Measurements from ENCODE around the gene OS9.

The OS9 gene

DNA sequence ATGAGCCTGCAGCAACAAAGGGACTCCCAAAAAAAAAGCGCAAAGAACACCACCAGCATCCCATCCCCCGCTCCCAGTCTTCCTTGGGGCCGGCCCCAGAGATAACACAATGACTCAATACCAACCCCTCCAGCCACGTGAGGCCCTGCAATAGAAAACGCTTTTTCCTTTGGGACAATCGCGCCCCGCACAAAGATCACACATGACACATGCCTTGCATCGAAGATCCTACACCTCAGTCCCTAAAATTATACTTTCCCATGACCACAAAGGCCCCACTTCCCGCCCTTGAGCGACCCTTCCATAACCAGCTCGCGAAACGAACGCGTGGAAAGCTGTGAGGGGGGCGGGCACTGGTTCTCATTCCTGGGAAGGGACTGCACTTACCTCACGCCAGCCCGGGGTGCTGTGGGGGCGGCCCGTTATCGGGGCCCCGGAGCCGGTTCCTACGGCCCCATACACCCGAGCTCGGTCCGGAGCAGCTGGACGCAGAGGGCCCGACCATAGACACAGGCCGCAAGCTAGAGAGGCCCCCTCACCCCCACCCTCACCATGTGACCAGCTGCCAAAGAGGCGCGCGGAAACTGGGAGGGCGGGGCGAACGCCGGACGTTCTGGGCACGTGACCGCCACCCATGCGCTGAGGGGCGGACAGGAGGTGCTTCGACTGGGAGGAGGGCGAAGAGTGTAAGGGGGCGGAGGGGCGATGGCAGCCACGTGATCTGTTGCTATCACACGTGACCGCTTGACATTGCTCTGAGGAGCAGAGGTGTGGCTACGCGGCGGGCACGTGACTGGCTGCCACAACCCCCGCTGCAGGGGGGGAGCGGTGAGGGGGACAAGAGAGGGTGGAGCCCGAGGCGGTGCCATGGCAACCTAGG is 58.1 kb downstream of the OS9 start, which contains the start of gene CDK4 (continued):
- TF ChIP-seq, protein P1, sequence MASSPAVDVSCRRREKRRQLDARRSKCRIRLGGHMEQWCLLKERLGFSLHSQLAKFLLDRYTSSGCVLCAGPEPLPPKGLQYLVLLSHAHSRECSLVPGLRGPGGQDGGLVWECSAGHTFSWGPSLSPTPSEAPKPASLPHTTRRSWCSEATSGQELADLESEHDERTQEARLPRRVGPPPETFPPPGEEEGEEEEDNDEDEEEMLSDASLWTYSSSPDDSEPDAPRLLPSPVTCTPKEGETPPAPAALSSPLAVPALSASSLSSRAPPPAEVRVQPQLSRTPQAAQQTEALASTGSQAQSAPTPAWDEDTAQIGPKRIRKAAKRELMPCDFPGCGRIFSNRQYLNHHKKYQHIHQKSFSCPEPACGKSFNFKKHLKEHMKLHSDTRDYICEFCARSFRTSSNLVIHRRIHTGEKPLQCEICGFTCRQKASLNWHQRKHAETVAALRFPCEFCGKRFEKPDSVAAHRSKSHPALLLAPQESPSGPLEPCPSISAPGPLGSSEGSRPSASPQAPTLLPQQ (tag by site-specific recombination; IDR thresholded peaks at IDR 0.05): peak; percentile 86
- peak; percentile 84 for TF ChIP-seq ZNF629 (tag by site-specific recombination; IDR thresholded peaks at IDR 0.05)
- no peak for TF ChIP-seq TRIM28 (IDR thresholded peaks at IDR 0.05; ENCODE audit: borderline replicate concordance, low read length)
- TF ChIP-seq HOXC10 (CRISPR knock-in tag; IDR thresholded peaks at IDR 0.05): no peak
- TF ChIP-seq, protein P2, sequence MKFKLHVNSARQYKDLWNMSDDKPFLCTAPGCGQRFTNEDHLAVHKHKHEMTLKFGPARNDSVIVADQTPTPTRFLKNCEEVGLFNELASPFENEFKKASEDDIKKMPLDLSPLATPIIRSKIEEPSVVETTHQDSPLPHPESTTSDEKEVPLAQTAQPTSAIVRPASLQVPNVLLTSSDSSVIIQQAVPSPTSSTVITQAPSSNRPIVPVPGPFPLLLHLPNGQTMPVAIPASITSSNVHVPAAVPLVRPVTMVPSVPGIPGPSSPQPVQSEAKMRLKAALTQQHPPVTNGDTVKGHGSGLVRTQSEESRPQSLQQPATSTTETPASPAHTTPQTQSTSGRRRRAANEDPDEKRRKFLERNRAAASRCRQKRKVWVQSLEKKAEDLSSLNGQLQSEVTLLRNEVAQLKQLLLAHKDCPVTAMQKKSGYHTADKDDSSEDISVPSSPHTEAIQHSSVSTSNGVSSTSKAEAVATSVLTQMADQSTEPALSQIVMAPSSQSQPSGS (tag by site-specific recombination; IDR thresholded peaks at IDR 0.05; ENCODE audit: low read depth): 0 out of 2 replicates have a peak, but pooled peaks have one; percentile 3
- TF ChIP-seq, protein P3, sequence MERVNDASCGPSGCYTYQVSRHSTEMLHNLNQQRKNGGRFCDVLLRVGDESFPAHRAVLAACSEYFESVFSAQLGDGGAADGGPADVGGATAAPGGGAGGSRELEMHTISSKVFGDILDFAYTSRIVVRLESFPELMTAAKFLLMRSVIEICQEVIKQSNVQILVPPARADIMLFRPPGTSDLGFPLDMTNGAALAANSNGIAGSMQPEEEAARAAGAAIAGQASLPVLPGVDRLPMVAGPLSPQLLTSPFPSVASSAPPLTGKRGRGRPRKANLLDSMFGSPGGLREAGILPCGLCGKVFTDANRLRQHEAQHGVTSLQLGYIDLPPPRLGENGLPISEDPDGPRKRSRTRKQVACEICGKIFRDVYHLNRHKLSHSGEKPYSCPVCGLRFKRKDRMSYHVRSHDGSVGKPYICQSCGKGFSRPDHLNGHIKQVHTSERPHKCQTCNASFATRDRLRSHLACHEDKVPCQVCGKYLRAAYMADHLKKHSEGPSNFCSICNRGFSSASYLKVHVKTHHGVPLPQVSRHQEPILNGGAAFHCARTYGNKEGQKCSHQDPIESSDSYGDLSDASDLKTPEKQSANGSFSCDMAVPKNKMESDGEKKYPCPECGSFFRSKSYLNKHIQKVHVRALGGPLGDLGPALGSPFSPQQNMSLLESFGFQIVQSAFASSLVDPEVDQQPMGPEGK (tag by site-specific recombination; IDR thresholded peaks at IDR 0.05): peak; percentile 100
- peak; percentile 97 for TF ChIP-seq ZFHX2 (tag by site-specific recombination; conservative IDR thresholded peaks at IDR 0.05)
- TF ChIP-seq ZNF292 (tag by site-specific recombination; IDR thresholded peaks at IDR 0.05; ENCODE audit: borderline replicate concordance, low read depth): no peak
- TF ChIP-seq ZNF544 (tag by site-specific recombination; IDR thresholded peaks at IDR 0.05): no peak
- TF ChIP-seq, protein P4, sequence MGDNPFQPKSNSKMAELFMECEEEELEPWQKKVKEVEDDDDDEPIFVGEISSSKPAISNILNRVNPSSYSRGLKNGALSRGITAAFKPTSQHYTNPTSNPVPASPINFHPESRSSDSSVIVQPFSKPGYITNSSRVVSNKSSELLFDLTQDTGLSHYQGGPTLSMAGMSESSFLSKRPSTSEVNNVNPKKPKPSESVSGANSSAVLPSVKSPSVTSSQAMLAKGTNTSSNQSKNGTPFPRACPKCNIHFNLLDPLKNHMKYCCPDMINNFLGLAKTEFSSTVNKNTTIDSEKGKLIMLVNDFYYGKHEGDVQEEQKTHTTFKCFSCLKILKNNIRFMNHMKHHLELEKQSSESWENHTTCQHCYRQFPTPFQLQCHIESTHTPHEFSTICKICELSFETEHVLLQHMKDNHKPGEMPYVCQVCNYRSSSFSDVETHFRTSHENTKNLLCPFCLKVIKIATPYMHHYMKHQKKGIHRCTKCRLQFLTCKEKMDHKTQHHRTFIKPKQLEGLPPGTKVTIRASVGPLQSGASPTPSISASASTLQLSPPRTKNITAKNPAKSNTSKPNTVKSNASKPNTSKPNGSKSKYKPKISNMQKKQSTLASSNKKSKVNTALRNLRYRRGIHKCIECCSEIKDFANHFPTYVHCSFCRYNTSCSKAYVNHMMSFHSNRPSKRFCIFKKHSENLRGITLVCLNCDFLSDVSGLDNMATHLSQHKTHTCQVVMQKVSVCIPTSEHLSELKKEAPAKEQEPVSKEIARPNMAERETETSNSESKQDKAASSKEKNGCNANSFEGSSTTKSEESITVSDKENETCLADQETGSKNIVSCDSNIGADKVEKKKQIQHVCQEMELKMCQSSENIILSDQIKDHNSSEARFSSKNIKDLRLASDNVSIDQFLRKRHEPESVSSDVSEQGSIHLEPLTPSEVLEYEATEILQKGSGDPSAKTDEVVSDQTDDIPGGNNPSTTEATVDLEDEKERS (tag by site-specific recombination; IDR thresholded peaks at IDR 0.05): no peak
- peak; percentile 90 for TF ChIP-seq ZFP37 (tag by site-specific recombination; IDR thresholded peaks at IDR 0.05)
- TF ChIP-seq, protein P5, sequence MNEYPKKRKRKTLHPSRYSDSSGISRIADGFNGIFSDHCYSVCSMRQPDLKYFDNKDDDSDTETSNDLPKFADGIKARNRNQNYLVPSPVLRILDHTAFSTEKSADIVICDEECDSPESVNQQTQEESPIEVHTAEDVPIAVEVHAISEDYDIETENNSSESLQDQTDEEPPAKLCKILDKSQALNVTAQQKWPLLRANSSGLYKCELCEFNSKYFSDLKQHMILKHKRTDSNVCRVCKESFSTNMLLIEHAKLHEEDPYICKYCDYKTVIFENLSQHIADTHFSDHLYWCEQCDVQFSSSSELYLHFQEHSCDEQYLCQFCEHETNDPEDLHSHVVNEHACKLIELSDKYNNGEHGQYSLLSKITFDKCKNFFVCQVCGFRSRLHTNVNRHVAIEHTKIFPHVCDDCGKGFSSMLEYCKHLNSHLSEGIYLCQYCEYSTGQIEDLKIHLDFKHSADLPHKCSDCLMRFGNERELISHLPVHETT (tag by site-specific recombination; IDR thresholded peaks at IDR 0.05): 0 out of 2 replicates have a peak, but pooled peaks have one; percentile 46
- TF ChIP-seq KLF16 (tag by site-specific recombination; IDR thresholded peaks at IDR 0.05): peak; percentile 100
- TF ChIP-seq OSR2 (tag by site-specific recombination; IDR thresholded peaks at IDR 0.05): 0 out of 2 replicates have a peak, but pooled peaks have one; percentile 35
- peak; percentile 98 for TF ChIP-seq KLF1 (tag by site-specific recombination; IDR thresholded peaks at IDR 0.05)
- TF ChIP-seq, protein P6, sequence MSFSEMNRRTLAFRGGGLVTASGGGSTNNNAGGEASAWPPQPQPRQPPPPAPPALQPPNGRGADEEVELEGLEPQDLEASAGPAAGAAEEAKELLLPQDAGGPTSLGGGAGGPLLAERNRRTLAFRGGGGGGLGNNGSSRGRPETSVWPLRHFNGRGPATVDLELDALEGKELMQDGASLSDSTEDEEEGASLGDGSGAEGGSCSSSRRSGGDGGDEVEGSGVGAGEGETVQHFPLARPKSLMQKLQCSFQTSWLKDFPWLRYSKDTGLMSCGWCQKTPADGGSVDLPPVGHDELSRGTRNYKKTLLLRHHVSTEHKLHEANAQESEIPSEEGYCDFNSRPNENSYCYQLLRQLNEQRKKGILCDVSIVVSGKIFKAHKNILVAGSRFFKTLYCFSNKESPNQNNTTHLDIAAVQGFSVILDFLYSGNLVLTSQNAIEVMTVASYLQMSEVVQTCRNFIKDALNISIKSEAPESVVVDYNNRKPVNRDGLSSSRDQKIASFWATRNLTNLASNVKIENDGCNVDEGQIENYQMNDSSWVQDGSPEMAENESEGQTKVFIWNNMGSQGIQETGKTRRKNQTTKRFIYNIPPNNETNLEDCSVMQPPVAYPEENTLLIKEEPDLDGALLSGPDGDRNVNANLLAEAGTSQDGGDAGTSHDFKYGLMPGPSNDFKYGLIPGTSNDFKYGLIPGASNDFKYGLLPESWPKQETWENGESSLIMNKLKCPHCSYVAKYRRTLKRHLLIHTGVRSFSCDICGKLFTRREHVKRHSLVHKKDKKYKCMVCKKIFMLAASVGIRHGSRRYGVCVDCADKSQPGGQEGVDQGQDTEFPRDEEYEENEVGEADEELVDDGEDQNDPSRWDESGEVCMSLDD (tag by site-specific recombination; IDR thresholded peaks at IDR 0.05): peak; percentile 78
- TF ChIP-seq FEZF1 (tag by site-specific recombination; IDR thresholded peaks at IDR 0.05): peak; percentile 82
- TF ChIP-seq ZNF585B (tag by site-specific recombination; IDR thresholded peaks at IDR 0.05): no peak
- peak; percentile 96 for TF ChIP-seq ZNF24 (tag by site-specific recombination; IDR thresholded peaks at IDR 0.05)
- no peak for TF ChIP-seq ZNF514 (tag by site-specific recombination; IDR thresholded peaks at IDR 0.05)
- TF ChIP-seq ZNF76 (tag by site-specific recombination; IDR thresholded peaks at IDR 0.05; ENCODE audit: borderline replicate concordance, low read depth): peak; percentile 77; the same call in 1 of the 2 replicates
- TF ChIP-seq, protein P7, sequence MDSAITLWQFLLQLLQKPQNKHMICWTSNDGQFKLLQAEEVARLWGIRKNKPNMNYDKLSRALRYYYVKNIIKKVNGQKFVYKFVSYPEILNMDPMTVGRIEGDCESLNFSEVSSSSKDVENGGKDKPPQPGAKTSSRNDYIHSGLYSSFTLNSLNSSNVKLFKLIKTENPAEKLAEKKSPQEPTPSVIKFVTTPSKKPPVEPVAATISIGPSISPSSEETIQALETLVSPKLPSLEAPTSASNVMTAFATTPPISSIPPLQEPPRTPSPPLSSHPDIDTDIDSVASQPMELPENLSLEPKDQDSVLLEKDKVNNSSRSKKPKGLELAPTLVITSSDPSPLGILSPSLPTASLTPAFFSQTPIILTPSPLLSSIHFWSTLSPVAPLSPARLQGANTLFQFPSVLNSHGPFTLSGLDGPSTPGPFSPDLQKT (IDR thresholded peaks at IDR 0.05; ENCODE audit: borderline replicate concordance, low read depth, low read length): no peak; the same call in 1 of the 2 replicates
- no peak for TF ChIP-seq ZNF248 (tag by site-specific recombination; IDR thresholded peaks at IDR 0.05)
- TF ChIP-seq ZNF792 (tag by site-specific recombination; IDR thresholded peaks at IDR 0.05): no peak
- peak; percentile 93; the same call in 1 of the 2 replicates for TF ChIP-seq ZNF561 (tag by site-specific recombination; IDR thresholded peaks at IDR 0.05; ENCODE audit: borderline replicate concordance)
- no peak for TF ChIP-seq ZNF133 (tag by site-specific recombination; IDR thresholded peaks at IDR 0.05)

Measured in HEK293 (cell line).